ENCODE results near the gene CYP19A1.
"Not testable (repeated sequence)": the region's sequence is repeated elsewhere in the genome, so short reads cannot be mapped to it uniquely, and the experiment has no call there.

Gene CYP19A1

DNA sequence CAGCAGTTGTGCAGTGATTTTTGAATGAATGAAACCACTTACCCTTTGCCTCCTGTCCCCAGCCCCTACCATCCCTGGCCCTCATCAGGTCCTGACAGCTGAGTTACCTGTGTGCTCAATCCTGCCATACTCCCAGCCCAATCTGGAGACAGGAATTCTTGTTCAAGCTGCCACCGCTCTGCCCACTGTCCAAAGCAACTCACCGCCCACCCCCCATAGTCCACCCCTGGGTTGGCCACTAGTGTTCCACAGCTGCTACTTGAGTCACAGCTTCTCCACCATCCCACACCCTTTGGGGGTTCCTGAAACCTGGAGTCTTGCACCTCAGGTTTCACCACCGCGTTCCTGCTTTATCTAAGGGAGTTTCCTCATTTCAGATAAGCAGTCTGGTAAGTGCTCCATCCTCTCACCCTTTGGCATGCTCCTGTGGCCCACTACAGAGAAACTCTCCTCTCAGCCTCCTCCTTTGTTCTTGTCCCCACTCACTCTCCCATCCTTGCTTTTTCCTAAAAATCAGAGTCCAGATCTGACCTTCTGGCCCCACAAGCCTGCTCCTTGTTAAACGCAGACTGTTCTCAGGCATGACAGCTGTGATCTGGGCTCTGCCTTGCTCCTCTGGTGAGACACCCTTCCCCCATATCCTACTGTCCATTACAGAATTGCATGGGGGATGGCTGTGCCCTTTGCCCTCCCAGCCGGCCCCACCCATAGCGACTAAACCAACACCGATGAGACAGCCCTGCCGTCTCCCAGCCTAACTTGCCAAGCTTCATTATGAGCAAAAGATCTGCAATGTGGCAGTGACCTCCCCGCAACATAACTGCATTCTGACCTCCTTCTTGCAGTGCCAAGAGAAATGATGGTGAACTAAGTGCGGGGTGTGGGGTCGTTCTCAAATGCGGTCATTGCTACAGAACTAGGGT is 50.0 kb downstream of the CYP19A1 start:
- DNase-seq, result no peak

DNA sequence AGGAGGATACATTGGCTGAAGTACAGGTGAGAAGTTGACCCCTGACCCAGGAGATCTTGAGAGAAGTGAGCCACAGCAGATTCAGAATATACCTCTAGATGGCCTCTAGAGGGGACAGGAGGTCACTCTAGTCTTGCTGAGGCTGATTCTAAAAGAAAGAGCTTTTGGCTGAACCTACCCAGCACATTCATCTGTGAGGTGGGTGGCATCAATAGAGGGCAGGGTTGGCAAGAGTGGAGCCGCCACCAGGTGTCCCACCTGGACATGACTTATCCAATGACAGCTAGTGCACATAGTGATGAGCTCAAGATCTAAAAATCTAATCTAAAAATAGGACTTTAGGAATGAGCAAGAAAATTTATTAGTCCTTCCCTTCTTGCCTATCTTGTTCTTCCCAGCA is 51.6 kb downstream of the CYP19A1 start:
- no peak for DNase-seq

DNA sequence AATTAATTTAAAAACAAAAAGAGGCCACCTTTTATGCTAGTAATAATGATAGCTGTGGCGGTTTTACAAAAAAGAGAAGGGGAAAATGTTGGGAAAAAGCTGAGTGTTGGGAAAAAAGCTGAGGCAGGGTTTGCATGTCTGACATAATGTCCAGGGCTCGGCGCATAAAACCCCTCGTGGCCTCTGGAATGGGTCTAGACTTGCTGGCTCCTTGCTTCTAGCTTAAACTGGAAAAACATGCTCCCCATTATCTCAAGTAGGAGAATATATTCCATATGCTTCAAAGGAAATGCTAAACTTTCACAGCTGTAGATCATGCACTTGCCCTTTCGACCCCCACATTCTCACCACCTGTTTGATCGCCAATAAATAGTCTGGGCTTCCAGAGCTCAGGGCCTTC is 53.0 kb downstream of the CYP19A1 start:
- DNase-seq, result no peak

DNA sequence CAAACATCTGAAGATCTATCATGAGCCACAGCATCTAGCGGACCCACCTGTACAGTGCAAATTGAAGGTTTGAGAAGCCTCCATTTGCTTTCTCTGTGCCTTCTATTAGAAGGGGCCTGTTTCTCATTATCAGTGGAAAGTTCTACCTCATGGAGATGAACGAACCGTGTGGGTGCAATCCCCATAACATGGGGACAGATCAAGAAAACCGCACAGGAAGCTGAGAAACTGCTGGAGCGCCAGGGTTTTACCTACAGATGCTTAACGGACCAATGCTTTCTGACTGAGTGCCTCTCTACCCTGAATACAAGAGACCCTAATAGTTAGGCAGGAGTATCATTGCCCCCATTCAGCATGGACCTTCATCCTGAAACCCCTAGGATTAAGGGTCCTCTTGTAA is 53.5 kb downstream of the CYP19A1 start:
- no peak for DNase-seq

DNA sequence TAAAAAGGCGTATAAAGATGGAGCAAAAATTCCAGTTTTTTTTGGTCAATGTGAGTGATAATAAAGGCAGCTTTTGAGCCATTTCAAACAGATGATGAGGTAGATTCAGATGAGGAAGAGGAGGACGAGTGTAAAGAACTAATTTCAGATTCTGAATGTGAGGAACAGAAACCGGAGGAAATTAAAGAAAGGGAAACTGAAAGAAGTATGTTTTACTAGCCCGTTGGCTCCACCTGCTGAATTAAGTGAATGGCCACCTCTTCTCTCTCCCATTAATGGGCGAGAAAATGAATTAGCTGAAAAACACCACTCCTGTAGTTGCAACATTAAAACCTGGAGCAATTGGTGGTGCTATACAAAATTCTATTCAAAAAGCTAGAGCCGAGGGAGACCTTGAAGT is 55.4 kb downstream of the CYP19A1 start:
- DNase-seq, result no peak

DNA sequence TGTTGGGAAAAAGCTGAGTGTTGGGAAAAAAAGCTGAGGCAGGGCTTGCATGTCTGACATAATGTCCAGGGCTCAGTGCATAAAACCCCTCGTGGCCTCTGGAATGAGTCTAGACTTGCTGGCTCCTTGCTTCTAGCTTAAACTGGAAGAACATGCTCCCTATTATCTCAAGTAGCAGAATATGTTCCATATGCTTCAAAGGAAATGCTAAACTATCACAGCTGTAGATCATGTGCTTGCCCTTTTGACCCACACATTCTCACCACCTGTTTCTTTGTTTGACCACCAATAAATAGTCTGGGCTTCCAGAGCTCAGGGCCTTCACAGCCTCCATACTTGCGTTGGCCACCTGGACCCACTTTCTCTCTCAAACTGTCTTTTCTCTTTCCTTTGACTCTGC is 56.2 kb downstream of the CYP19A1 start:
- not testable (repeated sequence) for DNase-seq

DNA sequence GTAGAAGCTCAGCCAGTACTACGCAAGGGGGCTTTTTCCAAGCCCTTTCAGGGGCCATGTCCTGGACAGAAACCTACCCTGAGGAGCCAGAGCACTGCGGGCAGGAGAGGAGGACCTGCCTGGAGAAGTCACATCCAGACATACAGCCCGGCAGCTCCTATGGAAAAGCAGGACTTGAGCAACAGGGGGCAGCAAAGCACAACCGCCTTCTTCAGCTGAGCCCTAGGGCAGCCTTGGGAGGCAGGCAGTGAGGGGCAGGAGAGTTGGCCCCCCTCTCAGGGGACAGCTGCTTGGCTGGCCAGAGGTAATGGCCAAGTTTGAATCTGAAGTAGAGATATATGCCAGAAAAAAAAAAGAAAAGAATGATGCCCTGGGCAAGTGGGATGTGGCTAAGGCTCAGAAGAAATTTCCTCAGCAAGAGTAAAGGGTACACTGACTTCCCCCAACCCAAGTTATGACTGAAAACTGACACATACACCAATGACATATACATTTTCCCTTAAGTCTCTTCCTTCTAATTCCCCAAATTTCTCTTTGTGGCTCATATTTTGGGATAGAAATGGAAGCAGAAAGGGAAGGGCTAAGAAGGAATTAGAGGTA is 56.9 kb downstream of the CYP19A1 start:
- peak; percentile 56 for DNase-seq

DNA sequence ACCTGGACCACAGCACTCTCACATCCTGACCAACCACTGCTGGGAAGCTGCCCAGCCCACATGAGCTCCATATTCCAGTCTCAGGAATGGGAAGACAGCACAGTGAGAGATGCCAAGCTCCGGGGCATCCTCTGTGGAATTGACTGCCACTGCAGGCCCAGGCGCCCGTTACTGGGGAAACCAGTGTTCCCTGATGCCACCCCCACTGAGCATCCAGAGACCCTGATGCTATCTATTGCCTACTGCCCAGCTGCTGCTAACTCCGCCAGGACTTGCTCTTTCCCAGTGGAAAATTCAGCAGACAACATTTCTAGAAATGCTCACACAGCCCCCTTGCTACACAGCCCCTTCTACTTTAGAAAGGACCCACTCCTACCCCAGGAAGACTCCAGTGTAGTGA is 57.6 kb downstream of the CYP19A1 start:
- no peak for DNase-seq

DNA sequence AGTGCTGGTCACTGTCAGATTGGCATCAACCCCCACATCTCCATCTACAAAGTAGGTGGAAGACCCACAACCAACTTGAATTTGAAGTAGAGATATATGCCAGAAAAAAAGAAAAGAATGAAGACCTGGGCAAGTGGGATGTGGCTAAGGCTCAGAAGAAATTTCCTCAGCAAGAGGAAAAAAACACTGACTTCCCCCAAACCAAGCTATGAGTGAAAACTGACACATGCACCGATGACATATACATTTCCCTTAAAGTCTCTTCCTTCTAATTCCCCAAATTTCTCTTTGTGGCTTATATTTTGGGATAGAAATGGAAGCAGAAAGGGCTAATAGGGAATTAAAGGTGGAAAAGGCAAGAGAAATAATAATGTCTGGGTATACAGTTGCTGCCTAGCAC is 59.0 kb downstream of the CYP19A1 start:
- no peak for DNase-seq

DNA sequence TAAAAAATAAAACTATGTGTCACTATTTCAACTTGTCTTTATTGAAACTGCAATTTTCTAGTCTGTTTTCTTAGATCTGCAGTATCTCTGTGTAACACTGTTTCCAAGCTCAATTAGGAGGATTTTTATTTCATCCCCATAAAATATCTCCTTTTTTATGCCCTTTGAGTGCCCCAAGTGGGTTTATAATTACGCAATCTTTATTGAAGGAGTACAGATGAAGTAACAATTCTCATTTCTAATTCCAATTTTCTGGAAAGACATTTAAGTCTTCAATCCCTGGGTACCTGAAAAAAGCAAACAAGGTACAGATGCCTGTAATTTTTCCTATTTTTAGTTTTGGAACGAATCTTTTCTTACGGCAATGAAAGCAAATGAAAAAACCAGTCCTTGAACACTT is 61.3 kb downstream of the CYP19A1 start:
- no peak for DNase-seq

DNA sequence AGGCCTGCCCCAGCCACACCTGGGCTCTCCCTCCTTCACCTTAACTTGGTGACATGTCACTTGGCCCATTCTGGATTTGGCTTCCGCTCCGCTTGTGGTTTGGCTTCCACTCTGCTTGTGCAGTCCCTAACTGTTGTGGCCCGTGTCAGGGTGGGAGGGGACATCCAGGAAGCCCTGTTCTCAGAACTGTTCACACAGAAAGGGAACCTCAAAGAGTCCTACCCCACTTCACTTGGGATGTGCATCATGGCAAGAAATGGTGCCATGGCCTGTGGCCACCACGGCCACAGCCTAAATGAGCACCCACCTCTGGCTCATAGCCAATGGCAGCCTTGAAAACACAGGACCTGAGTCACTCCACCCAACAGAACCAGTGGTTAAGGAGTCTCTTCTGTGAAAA is 63.4 kb downstream of the CYP19A1 start:
- DNase-seq, result no peak

DNA sequence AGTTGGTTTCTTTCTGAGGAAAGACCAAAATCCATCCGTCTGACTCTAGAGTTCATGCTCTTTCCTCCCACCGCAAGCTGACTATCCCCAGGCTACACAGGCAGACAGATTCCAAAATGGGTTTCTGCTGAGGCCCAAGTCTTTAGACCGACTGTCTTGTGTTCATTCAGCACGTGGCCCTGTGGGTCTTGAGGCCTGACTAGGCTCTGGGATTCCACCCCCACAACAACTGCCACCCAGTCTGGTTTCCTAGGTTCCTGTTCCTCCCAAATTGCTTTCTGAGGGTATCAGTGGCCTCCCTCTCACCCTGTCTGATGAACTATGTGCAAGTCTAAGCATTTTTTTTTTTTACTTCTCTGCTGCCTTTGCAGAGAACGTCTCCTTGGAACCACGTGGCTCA is 67.7 kb downstream of the CYP19A1 start:
- no peak for DNase-seq

DNA sequence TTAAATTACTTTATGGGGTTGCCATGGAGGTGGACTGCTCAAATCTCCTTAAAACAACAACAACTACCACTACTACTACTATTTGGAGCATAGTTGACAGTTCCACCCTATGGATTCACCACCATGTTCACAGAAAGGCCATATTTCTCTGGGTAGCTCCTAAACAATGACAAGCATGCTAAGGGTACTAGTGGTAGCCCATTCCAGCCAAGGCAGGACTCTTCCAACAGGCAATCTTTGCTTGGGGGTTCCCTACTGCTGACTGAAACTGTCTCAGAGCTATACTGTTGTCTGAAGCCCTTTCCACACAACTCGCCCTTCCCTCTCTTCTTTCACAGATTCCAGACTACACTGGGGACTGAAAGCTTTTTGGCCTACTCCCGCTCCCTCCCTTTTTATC is 68.9 kb downstream of the CYP19A1 start:
- DNase-seq, result no peak

DNA sequence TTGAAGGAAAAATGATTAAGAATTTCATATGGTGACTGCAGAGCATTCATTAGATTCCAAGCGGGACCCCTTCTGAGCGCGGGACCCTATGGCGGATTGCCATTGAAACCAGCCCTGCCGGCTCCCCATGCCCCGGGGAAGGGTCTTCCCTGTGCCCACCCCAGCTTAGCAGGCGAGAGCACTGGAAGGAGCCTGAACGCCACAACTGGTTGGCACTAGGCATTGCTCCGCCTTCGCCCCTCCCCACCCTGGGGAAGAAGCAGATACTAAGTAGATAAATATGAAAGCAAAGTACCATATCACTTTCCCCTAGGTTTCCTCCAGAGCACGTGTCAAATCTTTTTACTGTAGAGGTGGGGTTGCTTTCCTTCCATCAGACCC is 70.7 kb downstream of the CYP19A1 start:
- DNase-seq, result no peak

DNA sequence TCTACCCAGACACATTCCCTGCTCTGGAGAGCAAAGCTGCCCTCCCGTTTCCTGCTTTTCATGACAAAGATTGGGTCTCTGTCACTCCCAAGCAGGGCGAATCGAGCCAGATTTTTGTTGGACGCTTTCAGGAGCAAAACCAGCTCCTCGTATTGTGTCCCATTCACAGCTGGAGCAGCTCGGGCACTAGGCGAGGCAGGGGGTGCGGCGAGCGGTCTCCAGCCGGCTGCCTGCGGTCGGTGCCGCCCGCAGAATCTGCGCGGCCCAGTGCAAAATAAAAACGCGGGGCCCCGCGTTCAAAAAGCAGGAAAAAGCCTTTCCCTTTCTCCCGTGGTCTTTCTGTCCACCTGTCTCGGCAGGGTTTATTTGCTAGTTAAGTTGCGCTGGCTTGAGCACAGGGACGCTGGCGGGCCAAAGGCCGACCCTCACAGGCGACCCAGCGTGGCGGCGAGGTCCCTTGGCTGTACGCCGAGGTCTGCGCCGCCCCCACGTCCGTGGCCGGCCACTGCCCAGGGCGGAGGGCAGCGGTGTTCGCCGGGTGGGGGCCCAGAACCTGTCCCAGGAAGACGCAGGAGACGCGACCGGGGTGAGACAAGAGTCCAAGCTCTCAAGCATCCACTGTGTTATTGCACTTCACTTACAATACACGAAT is 71.2 kb downstream of the CYP19A1 start:
- no peak for DNase-seq

DNA sequence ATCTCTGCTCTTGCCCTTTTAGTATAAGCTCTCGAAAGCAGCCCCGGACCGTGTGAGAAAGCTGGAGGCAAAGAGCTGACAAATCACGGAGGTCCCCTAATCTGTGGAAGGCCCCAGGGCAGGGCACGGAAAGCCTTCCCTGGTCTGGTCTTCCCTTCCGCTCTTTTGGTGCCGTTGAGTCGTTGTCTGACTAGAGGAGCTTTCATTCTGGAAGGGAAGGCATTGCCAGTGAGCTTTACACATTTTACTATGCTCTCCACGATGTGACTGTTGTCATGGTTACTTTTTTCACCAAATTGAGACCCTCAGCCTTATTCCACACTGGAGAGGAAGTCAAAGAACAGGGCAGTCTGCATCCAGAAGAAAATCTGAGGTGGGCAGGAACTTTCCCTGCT is 71.7 kb downstream of the CYP19A1 start:
- no peak for DNase-seq

DNA sequence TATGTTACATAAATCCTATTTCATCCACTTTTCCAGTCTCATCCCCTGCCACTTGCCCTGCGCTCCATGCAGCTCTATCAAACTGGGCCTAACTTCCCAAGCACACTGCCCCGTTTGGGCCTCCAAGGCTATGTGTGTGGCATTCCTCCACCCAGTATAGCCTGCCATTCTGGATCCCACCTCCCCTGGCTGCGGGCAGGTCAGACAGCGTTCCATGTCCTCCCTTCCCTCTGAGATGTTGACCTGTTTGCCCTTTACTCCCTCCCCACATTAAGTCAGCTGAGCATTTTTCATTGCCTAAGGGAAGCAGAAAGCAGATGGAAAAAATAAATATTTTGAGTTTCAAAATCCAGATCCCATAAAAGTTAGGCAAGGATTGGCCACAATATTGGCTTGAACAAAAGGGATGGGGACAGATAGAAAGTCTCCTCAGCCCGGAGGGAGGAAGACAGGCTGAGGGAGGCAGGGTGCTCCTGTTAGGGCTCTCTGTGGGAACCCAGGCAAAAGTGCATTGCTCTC is 73.3 kb downstream of the CYP19A1 start:
- DNase-seq, result no peak

DNA sequence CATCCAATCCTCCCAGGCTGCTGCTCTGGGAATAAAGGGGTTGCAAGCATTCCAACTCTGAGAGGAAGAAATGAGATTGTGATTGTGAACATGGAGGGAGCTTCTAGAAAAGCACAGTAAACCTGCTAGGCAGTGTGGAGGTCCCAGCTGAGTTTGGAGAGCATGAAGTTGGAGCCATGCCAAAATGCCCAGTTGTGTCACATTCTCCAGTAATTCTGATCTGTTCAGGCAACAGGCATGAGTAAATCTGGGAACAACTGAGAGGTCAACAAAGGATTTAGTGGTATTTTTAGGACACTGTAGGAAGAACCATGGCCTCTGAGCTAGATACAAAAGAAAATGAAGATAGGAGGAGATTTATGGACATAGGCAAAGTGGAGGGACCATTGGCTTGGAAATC is 74.7 kb downstream of the CYP19A1 start:
- DNase-seq, result no peak

DNA sequence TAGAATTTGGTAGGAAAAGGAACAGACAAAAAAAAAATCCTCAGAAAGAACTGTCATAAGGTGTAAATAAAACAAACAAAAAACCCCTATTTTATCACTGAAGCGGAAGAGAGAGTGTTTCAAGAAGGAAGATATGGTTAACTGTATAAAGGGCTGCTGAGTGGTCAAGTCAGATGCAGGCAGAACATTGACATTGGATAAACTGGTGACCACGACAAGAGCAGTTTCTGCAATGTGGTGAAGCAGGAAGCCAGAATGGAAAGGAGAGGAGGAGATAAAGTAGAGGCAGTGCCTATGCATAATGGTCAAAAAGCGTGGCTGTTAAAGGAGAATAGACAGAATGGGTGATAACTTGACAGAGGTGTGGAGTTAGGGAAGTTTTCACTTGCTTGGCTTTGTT is 75.3 kb downstream of the CYP19A1 start:
- DNase-seq, result no peak

DNA sequence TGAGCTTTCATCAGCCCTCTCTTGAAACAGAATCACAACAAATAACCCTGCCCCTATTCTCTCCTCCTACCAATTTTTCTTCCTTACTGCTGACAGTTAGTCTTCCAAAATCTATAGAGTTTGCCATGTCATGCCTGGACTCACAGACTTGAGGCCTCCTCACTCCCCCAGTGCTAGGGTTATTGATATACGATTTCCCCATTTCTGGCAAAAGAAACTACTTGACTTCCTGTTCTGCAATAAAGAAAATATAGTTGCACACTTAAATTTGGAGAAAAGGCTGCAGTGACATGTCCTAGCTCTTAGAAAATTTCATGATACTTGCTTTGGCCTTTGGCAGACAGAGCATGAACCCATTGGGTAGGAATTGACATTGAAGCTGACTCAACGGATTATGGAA is 75.9 kb downstream of the CYP19A1 start:
- DNase-seq, result no peak

DNA sequence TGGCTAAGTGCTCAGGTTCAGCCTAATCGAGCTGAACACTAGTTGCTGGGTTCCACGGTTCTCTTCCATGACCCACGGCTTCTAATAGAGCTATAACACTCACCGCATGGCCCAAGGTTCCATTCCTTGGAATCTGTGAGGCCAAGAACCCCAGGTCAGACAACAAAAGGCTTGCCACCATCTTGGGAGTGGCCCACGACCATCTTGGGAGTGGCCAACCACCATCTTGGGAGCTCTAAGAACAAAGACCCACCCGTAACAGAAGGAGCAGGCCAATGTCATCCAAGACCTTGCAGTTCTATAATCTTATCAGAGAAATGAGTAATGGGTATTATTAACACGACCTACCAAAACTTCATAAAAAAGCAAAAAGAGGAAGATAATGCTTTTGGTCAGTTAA is 77.3 kb downstream of the CYP19A1 start:
- DNase-seq, result not testable (repeated sequence)

DNA sequence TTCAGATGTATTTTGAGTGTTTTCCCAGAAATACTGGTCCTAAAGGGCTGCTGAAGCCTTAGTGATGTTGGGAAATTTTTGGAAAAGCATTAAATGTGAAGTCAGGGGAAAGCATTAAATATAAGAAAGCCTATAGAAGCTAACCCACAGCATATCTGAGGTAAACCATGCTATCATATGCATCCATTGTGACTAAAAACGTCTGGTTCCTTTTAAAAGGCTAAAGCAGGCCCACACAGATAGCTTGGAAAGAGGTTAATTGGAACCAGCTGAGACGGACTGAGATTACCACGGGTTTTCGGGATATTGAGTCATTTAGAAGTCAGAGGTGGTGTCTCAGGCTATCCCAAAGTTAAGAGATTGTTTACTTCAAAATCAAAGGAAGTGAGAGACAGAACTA is 78.2 kb downstream of the CYP19A1 start:
- no peak for DNase-seq

DNA sequence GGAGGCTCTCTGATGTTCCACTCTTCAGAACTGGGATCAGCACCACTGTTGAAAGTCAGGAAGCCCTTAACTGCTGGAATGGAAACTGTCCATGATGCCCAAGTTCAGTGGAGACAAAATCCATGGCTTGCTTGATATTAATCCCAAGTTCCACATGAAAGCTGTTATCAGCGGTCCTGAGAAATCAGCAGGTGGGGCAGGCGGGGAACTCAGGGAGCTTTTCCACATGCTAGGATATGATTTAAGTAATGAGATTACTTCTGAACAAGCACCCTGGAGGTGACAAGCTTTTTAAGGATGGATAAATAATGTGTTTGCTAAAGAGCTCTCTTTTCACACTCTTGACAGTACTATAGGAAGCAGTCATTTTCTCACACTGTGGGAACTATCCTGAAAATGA is 82.9 kb downstream of the CYP19A1 start:
- DNase-seq, result no peak

DNA sequence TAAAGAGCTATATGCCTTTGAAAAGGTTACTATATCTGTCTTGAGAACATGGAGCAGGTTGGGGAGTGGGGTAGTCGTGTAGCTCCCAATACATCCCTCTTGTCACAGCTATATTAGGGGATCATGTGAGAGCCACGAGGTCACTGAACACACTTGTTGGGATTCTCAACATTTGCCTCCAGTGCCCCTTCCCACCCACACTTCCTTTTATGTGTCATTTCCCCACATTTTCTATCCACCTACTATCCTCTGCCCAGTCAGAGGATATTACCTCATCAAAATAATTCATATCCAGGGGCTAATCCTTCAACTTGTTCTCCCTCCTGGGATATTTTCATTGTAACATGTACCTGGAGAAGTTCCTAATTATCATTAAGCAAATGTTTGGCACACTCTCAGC is 85.0 kb downstream of the CYP19A1 start:
- DNase-seq, result no peak

Data from NCI-H774 (cell line).